ENCODE data around the gene ZNF385A.

DNA sequence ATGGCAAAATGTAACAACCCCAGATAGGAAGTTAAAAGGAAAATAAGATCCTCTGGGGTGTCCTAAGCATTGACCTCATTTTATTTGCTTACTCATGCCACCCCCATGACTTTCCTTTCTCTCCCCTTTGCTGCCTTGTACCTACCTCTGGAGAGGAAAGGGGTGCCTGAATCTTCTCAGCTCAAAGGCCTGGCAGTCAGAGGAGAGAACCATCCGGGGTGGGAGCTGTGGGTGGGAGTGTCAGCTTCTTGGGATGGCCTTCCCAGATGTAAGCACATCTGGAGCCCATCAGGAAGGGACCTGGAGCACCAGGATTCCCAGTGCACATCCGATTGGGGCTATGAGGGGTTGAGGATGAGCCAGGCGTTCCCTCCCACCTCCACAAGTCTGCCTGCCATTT is 39.7 kb upstream of the ZNF385A start:
- TF ChIP-seq CTCF (conservative IDR thresholded peaks at IDR 0.05; ENCODE audit: low read depth, low read length) (no peak), POLR2A (IDR thresholded peaks at IDR 0.05; ENCODE audit: low read depth, low read length) (no peak), RCOR1 (IDR thresholded peaks at IDR 0.05; ENCODE audit: insufficient replicate concordance, low read length) (no peak), SMC3 (IDR thresholded peaks at IDR 0.05; ENCODE audit: low read depth, low read length) (no peak)
- TF ChIP-seq, protein P1, sequence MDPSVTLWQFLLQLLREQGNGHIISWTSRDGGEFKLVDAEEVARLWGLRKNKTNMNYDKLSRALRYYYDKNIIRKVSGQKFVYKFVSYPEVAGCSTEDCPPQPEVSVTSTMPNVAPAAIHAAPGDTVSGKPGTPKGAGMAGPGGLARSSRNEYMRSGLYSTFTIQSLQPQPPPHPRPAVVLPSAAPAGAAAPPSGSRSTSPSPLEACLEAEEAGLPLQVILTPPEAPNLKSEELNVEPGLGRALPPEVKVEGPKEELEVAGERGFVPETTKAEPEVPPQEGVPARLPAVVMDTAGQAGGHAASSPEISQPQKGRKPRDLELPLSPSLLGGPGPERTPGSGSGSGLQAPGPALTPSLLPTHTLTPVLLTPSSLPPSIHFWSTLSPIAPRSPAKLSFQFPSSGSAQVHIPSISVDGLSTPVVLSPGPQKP (IDR thresholded peaks at IDR 0.05; ENCODE audit: borderline replicate concordance, low read depth, low read length) = no peak
